Measurements from ENCODE around the gene SPI1. TPM values are rescaled to one million over a fixed set of nuclear protein-coding genes. Genes with fewer than 3 reads are reported as not detected.

The SPI1 gene
- total RNA-seq, 1 experiment from 2014 or later, result not detected

- DNase-seq (ENCODE audit: extremely low read depth, low read depth), result peak; percentile 86
These were observed 29.6 kb upstream of the SPI1 start, which contains the start of gene SLC39A13 for GRCh38 chr11:47407746-47408590. Gene SLC39A13, plus strand, starts transcription at chr11:47408590. Its CDS starts 1,505 bp downstream, at chr11:47410095.

- no peak for DNase-seq (ENCODE audit: extremely low read depth, low read depth)
These were observed 28.8 kb upstream of the SPI1 start for GRCh38 chr11:47406896-47407745.

DNA sequence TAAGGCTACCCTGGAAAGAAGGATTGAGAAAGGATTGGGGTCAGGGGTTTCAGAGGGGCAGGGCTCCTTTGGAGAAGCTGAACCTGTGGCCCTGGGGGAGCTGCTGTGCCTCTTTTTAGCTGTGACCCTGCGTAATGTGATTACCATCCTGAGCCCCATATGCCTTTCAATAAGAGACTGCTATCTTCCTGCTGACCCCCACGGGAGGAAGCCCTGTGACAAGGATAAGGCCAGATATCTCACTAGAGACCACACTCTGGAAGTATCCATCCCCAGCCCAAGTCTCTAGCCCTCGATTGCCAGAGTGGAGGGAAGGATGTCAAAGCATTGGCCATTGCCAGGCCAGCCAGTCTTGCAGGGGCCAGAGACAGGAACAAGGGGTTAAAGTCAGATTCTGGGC lies 25.2 kb upstream of the SPI1 start:
- DNase-seq (ENCODE audit: extremely low read depth, low read depth), result no peak

- no peak for DNase-seq (ENCODE audit: extremely low read depth, low read depth)
These were observed 24.8 kb upstream of the SPI1 start for GRCh38 chr11:47403135-47403534.

- DNase-seq (ENCODE audit: extremely low read depth, low read depth), result no peak
These were observed 22.5 kb upstream of the SPI1 start for GRCh38 chr11:47400768-47401279.

DNA sequence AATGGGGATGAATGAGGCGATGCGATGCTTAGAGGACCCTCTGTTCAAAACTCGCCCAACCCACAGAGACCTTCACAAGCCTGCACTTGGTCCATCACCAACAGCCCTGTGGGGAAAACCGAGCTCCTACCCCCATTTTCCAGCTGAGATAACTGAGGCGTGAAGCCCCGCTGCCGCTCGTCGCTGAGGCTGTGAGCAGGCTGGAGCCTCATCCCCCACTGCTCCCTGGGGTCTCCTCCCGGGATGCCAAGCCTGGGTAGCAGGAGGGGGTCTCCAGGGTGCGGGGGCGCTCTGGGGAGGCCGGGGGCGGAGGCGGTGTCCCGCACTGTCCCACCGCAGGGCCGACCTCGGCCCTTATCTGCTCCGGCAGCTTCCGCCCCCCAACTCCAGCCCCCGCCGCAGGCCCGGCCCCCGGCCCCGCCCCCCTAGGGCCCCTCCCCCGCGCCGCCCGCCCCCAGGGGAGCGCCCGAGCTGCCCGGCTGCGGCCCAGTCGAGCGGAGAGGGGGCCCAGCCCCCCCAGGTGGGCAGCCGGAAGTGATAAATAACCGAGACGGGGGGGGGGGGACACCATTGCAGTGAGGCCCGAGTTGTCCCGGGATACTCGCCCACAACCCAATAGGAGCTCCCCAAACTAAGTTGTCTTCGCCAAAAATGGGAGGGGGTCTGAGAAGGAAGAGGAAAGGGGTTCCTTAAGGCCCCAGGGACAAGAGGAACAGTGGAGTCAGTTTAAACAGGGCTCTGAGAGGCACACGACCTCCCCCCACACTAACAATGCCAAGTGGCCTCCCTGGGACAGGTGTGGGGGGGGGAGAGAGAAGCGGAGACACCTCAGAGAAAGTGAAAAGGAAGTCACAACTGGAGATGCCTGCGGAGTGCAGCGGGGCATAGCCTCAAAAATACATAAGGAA lies 21.8 kb upstream of the SPI1 start:
- no peak for DNase-seq (ENCODE audit: extremely low read depth, low read depth)

GRCh38 chr11:47398551-47398950 lies 20.2 kb upstream of the SPI1 start:
- no peak for DNase-seq (ENCODE audit: extremely low read depth, low read depth)

GRCh38 chr11:47398011-47398410 lies 19.7 kb upstream of the SPI1 start:
- no peak for DNase-seq (ENCODE audit: extremely low read depth, low read depth)

DNA sequence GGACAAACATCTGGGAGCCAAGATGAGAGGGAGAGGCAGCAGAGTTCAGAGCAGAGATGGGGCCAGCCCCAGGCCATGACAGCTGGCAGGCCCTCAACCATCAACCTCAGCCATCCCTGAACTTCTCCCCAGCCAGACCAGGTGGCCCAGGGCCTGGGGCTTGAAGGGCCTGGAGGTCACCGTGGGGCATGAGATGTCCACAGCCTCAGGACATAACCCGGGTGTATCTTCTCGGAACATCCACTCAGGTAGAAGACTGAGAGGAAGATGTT lies 17.6 kb upstream of the SPI1 start:
- no peak for DNase-seq (ENCODE audit: extremely low read depth, low read depth)

DNA sequence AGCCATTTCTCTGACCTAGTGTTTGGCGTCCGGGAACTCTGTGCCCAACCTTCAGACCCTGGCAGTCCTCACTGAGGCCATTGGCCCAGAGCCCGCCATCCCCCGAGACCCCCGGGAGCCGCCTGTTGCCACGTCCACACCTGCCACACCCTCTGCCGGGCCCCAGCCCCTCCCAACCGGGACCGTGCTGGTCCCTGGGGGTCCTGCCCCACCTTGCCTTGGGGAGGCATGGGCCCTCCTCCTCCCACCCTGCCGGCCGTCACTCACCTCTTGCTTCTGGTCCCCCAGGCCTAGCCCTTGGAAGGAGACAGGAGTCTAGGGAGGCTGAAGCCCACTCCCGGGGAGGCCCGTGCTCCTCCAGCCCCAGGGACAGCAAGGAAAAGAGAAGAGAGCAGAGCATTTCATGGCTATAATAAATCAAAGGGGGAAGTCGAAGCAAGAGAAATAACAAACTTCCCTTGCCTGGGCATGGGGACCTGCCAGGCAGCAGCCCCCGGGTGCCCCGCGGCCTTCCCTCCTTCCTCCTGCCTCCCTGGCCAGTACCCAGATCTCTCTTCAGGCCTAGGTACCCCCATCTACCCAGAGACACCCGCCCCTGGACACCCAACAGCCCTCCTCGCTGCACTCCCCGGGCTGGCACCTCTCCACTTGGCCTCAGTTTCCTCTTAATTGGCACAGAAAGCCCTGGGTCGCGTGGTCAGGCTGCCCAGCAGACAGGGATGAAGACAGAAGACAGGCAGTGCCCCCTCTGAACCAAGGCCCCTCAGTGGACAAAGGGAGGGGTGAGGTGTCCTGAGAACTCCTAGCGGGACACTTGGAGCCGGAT lies 17.1 kb upstream of the SPI1 start:
- DNase-seq (ENCODE audit: extremely low read depth, low read depth), result no peak

DNA sequence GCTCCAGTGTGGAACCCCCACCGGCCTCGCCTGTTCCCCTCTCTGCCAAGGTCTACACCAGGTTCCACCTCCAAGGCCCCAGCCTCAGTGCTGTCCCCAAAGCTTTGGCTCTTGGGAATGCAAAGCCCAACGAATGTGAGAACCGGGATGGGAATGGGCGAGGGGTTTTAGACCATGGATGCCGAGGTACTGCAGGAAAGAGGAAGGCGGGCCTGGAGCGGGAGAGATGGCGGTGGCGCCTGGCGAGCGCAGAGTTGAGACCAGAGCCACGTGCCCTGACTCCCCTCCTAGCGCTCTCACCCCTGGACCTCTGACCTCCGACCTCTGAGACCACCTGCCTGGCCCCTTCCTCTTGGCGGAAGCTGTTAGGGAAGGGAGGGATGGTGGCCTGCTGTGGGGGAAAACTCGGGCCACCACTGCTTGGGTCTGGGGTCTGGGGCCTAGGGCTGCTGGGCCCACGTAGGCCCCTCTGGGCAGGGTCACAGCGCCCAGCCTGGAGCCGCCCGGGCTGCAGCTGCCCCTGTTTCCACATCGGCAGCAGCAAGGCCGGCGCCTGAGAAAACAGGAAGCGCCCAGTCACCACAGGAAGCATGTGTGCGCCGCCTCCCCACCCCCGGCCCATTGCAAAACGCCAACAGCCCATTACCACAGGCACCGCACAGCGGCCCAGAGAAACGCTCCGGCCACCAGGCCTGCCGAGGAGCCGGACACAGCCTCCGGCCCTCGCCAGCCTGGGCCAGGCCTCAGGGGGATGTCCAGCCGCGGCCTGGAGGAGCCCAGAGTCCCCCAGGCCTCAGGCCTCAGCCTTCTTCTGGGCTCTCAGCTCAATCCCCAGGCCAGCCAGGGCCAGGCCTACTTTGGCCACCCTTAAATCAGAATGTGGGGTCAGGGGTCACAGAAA lies 16.2 kb upstream of the SPI1 start:
- DNase-seq (ENCODE audit: extremely low read depth, low read depth), result no peak

DNA sequence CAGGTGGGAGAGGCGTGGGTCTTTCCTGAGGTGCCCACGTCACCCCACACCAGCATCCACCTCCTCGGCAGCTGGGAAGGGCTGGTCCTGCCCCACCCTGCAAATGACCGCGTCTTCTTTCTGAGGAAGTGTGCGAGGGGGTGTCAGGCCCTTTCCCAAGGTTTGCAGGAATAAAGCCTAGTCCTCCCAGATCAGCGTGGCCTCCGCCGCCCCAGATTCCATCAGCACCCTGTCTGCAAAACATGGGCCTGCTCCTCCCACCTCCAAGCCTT lies 15.6 kb upstream of the SPI1 start:
- no peak for DNase-seq (ENCODE audit: extremely low read depth, low read depth)

GRCh38 chr11:47393163-47394049 lies 15.1 kb upstream of the SPI1 start:
- no peak for DNase-seq (ENCODE audit: extremely low read depth, low read depth)

GRCh38 chr11:47392546-47393162 lies 14.3 kb upstream of the SPI1 start:
- DNase-seq (ENCODE audit: extremely low read depth, low read depth), result no peak

DNA sequence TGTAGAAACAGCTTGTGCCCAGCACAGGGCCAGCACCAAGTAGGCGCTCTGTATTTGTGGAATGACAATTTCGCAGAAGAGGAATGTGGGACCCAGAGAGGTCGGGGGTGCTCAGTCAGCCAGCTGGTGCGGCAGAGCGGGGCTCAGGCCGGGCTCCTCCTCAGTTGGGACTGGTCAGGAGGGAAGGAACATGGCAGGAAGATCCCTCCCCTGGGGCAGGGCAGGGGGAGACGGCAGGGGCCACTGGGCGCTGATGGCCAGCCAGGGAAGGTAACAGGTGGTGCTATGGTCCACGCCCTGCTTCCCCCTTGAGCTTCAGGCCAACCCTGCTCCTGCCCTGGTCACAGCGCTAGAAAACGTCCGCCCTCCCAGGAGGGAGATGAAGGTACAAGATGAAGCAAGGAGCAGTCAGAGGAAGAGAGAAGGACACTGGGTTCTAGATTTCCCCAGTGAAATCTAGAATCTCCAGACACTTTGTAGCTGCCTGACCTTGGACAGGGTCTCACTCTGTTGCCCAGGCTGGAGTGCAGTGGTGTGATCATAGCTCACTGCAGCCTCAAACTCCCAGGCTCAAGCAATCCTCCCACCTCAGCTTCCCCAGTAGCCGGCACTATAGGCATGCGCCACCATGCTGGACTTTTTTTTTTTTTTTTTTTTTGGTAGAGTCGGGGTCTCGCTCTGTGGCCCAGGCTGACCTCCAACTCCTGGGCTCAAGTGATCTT lies 13.5 kb upstream of the SPI1 start:
- DNase-seq (ENCODE audit: extremely low read depth, low read depth), result no peak

- DNase-seq (ENCODE audit: extremely low read depth, low read depth), result no peak
These were observed 12.8 kb upstream of the SPI1 start for GRCh38 chr11:47391077-47391583.

DNA sequence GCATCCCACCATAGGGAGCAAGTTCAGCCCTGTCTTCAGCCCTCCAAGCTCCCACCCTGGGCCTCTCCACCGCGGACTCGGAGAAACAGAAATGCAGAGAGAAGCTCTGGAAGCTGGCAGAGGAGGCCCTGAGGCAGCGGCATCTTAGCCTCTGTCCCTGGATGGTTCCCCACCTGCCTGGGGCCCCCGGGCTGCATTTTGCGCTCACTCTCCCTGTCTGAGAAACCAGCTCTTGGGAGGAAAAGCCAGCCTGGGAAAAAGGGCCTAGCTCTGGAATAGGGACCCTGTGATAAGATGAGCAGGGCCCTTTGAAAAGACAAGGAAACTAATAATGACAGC lies 12.0 kb upstream of the SPI1 start:
- DNase-seq (ENCODE audit: extremely low read depth, low read depth), result no peak

Data from NCI-H460 (cell line).